KOPT-K1 (cell line): Measurements from ENCODE around the gene RPL23.

ENCODE experiments used
- H3K27ac ChIP-seq: fragments of 200-600 bp; sonication (generic); 2 replicates; pipeline ENCODE4 v1.5.1; 2016; ENCODE audit warnings: antibody characterized with exemption, mild to moderate bottlenecking, low read depth, low read length; ENCODE audit not compliant: poor library complexity, severe bottlenecking
- H3K36me3 ChIP-seq: fragments of 200-600 bp; sonication (generic); 2 replicates; pipeline ENCODE4 v1.5.1; 2017; ENCODE audit warnings: antibody characterized with exemption, mild to moderate bottlenecking, low read length, moderate library complexity; ENCODE audit not compliant: insufficient read depth
- H3K9me3 ChIP-seq: fragments of 200-600 bp; sonication (generic); 2 replicates; pipeline ENCODE4 v1.5.1; 2017; ENCODE audit warnings: antibody characterized with exemption, low read length, mild to moderate bottlenecking; ENCODE audit not compliant: insufficient read depth, poor library complexity, severe bottlenecking

RPL23 gene

GRCh38 chr17:38873640-38874380 lies 20.3 kb upstream of the RPL23 start:
- Histone ChIP-seq H3K27ac (peak overlapping the region; percentile 3), H3K9me3 (no peaks in the 10 kb centered on the region), H3K36me3 (peaks cover 24% of the 10 kb centered on the region)

DNA sequence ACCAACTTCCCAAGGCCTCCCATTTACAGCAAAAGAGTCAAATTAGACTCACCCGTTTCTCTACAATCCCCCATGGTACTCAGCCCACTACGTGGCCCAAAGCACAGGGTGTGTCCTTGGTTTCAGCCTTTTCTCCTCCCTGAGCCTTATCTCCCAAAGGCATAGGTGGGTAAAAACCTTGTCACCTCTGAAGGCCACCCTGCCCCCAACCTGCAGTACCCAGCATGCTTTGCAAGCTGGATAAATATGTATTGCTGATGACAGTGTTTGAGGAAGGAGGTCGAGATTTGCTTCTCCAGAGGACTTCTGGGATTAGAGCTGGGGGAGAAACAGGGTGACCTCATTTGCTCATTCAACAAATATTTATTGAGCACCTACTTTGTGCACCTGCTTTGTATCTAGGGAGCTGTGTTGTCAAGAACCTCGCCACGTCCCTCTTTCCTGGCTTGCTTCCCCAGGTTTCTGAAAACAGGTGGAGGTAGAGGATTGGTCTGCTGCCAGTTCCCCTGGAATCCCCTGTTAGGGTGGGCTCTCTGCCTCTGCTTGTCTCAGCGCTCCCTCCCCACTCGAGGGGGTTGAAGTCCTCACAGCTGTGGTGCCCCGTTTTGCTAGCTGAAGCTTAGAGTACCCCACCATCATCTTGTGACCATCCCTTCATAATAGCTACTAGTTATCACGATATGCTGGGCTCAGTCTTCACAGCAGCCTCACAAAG lies 19.3 kb upstream of the RPL23 start:
- H3K27ac ChIP-seq, result peak overlapping the region; percentile 97

DNA sequence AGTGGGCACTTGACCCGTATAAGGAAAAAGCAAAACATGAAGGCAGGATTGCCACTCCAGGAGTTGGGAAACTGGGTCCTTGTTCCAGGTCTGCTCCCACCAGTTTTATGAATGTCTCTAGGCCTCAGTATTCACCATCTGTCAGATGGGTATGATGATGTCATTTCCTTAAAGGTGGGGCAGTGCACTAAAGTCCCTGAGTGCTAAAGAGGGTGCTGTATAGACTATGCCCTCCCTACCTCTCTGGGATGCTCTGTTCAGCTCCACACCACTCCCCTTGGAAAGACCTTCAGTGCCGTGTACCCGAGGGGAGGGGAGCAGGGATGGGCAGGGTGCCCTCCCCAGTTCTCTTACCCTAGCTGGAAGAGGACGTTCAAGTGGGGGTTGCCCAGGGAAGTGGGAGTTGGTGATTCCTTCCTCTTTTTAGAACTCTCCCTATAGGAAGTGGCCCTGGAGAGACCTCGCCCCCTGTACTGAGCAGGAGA lies 18.5 kb upstream of the RPL23 start:
- Histone ChIP-seq H3K9me3 (no peaks in the 10 kb centered on the region), H3K27ac (peak overlapping the region; percentile 97), H3K36me3 (peaks cover 15% of the 10 kb centered on the region; the same call in 1 of the 2 replicates)

More for the DNA sequence above, 19.3 kb upstream of the RPL23 start:
- Histone ChIP-seq H3K9me3 (no peaks in the 10 kb centered on the region), H3K36me3 (peaks cover 15% of the 10 kb centered on the region; the same call in 1 of the 2 replicates)

GRCh38 chr17:38871247-38872015 lies 17.9 kb upstream of the RPL23 start:
- no peaks in the 10 kb centered on the region for H3K9me3 ChIP-seq
- H3K27ac ChIP-seq, result peak overlapping the region; percentile 97
- peaks cover 15% of the 10 kb centered on the region; the same call in 1 of the 2 replicates for H3K36me3 ChIP-seq

DNA sequence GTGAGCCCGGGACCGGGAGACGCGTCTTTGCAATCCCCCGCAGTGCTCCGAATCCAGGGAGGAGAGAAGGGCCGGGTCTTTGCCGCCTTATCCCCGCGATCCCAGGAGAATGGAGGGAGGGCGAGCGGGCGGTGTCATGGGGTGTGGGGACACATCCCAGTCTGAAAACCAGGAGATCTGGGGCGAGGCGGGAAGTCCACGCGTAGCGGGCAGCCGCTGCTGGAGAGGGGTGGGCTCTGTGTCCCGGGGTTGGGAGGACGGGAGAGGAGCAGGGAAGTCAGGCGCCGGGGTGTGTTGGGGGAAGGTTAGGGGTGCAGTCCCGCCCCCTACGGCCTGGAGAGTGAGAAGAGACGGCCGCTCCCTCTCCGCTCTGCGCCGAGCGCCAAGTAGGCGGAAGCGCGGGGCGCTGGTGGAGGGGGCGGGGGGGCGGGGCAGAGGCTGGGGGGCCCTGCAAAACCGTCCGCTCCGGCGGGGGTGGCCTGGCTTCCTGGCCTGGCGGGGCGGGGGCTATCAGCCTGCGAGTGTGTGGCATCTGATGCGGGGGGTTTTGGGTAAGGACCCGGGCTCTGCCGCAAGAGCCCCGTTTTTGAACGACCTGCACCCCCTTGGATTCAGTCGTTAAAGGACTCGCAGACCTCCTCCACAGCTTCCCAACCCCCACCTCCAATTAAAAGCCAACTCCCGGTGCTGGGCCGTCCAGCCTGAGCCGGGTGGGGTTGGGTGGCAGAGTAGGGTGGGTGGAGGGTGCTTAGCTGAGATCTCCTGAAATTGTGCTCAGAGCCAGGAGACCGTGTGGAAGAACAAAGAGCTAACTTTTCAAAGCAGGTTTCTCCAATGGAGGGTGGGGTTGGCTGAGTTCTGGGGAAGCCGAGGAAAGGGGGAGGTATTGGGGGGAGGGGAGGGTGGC lies 17.0 kb upstream of the RPL23 start:
- no peaks in the 10 kb centered on the region for H3K9me3 ChIP-seq
- peaks cover 15% of the 10 kb centered on the region; the same call in 1 of the 2 replicates for H3K36me3 ChIP-seq
- peak overlapping the region; percentile 97 for H3K27ac ChIP-seq

DNA sequence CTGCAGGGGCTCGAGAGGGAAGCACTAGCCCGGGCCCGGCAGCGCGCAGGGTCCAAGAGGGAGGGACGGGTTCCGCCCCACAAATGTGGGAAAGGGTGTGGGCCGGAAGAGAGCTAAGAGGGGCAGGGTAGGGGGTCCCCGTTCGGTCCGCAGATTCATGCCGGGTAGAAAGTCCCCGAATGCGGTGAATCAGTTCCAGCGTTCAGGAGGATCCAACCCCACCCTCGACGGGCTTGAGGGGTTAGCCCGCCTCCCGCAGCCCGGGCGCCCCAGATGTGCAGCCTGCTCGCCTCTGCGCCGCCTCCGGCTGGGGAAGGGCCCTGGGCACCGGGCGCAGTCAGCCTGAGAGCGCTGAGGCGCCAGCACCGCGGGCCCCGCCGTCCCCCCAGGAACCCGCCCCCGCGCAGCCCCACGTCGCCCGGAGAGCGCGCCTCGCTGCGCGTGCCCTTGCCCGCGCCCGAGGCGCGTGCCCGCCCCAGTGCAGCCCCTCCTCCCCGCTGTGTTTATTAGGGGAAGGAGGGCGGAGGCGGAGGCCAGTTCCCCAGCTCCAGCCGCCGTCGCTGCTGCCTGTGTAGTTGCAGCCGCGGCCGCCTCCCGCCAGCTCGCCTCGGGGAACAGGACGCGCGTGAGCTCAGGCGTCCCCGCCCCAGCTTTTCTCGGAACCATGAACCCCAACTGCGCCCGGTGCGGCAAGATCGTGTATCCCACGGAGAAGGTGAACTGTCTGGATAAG lies 16.2 kb upstream of the RPL23 start, which contains the start of gene LASP1:
TSS of gene LASP1 (plus strand) at position 533 of the 733 bp plus-strand sequence. CDS start at position 665, 132 bp downstream.
- peaks cover 15% of the 10 kb centered on the region; the same call in 1 of the 2 replicates for H3K36me3 ChIP-seq
- H3K9me3 ChIP-seq, result no peaks in the 10 kb centered on the region
- H3K27ac ChIP-seq, result peak within 1 kb of the TSS; percentile 97

- H3K36me3 ChIP-seq, result peaks cover 11% of the 10 kb centered on the region; the same call in 1 of the 2 replicates
- peak overlapping the region; percentile 97 for H3K27ac ChIP-seq
- H3K9me3 ChIP-seq, result no peaks in the 10 kb centered on the region
Measured at GRCh38 chr17:38868817-38869525, 15.4 kb upstream of the RPL23 start.

DNA sequence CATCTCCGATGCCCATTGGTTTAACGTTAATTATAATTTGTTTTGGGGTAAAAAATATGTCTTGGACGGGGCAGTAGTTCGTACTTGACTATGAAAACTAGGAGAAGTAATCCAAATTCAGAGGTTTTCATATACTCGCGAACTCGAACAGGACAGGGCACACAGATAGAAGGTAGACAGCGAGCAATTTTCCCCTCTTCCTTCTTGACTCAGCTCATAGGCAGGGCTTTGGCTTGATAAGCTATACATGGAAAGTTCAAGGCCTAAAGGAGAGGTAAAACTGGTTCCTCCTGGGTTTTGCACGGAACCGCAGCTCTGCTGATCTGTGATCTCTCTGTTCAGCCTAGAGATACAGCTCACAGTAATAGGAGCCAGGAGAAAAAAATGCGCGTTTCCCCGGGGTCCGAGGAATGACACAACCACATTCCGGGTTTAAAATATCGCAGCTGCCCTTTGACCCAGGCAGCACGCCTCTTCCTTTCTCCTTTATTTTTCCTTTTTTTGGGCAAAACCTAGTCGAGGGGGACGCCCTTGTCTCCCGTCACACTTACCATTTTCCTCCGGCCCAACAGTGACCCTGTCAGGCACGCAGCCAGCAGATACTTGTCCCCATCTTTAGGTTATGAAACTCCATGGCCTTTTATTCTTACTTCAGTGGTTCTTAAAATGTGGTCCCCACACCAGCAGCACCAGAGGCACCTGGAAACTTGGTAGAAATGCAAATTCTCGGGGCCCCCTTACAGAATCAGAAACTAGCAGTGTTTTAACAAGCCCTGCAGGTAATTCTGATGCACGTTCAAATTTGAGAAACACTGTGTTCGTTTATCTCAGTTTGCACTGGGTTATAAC lies 14.7 kb upstream of the RPL23 start:
- peaks cover 10% of the 10 kb centered on the region; the same call in 1 of the 2 replicates for H3K36me3 ChIP-seq
- H3K9me3 ChIP-seq, result no peaks in the 10 kb centered on the region
- H3K27ac ChIP-seq, result peak overlapping the region; percentile 97

- H3K27ac ChIP-seq, result no peak overlapping the region
- H3K36me3 ChIP-seq, result 0 out of 2 replicates have a peak, but pooled peaks cover 2% of the 10 kb centered on the region
- H3K9me3 ChIP-seq, result no peaks in the 10 kb centered on the region
Measured at GRCh38 chr17:38867179-38867967, 13.9 kb upstream of the RPL23 start.

DNA sequence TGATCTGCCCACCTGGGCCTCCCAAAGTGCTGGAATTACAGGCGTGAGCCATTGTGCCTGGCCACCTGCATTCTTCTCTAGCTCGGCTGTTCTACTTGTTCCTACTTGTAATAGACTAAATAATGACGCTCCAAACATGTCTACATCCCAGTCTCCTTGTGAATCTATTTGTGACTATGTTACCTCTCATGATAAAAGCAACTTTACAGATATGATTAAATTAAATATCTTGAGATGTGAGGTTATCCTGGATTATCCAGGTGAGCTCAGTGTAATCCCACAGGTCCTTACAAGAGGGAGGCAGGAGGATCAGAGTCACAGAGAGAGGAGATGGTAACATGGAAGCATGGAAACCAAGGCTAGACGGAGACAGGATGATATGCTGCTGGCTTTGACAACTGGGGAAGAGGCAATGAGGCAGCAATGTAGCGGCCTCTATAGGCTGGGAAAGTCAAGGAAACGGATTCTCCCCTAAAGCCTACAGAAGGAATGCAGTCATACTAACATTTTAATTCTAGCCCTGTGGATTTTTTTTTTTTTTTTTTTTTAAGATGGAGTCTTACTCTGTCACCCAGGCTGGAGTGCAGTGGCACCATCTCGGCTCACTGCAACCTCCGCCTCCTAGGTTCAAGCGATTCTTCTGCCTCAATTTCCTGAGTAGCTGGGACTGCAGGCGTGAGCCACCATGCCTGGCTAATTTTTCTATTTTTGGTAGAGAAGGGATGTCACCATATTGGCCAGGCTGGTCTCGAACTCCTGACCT lies 11.3 kb upstream of the RPL23 start:
- H3K9me3 ChIP-seq, result no peaks in the 10 kb centered on the region
- H3K36me3 ChIP-seq, result no peaks in the 10 kb centered on the region
- H3K27ac ChIP-seq, result no peak overlapping the region

DNA sequence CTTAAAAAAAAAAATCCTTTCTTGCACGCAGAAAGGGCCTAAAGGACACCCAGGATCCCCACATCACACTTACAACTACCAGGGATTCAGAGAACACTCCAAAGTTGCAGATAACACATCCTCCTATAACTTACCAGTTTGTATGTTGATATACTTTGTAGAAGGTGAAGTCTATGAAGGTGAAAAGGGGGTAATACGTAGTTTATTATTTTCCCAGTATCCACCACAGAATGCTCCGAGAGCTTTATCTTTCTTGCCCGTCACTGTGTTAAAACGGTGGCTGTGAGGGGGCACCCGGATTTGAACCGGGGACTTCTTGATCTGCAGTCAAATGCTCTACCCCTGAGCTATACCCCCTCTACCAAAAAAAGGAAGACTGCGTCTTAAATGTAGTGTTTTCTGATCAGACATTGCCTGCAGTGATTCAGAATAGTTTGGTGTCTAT lies 7.9 kb upstream of the RPL23 start:
- Histone ChIP-seq H3K27ac (no peak overlapping the region), H3K9me3 (no peaks in the 10 kb centered on the region), H3K36me3 (no peaks in the 10 kb centered on the region)
